GM19023 (cell line): ENCODE data around the gene VSTM2L.
A peak's percentile ranks its signal among the peaks of the same experiment; 100 is the strongest.

Experiments used
- ATAC-seq: cut with Tn5 transposase; IDR thresholded peaks from one replicate; pipeline ENCODE4 v1.9.1; 2021; ENCODE audit warnings: mild to moderate bottlenecking, moderate library complexity; ENCODE audit not compliant: unreplicated experiment

The VSTM2L gene

GRCh38 chr20:37986044-37986858 lies 83.3 kb downstream of the VSTM2L start:
- ATAC-seq: no peak

GRCh38 chr20:37986873-37987601 lies 84.1 kb downstream of the VSTM2L start:
- ATAC-seq: no peak

- no peak for ATAC-seq
Observed at GRCh38 chr20:37987602-37988290, 84.8 kb downstream of the VSTM2L start.

- ATAC-seq: no peak
Observed at GRCh38 chr20:37988306-37988954, 85.5 kb downstream of the VSTM2L start.

- no peak for ATAC-seq
Observed at GRCh38 chr20:37989601-37990295, 86.8 kb downstream of the VSTM2L start.

GRCh38 chr20:37990571-37991151 lies 87.7 kb downstream of the VSTM2L start:
- peak; percentile 94 for ATAC-seq

GRCh38 chr20:37991157-37991866 lies 88.4 kb downstream of the VSTM2L start:
- no peak for ATAC-seq

GRCh38 chr20:37991908-37992307 lies 89.0 kb downstream of the VSTM2L start:
- no peak for ATAC-seq

GRCh38 chr20:37992802-37993409 lies 90.0 kb downstream of the VSTM2L start:
- ATAC-seq: no peak

GRCh38 chr20:37994512-37994911 lies 91.6 kb downstream of the VSTM2L start:
- no peak for ATAC-seq
